Raji (cell line): ENCODE results near the gene PITHD1.

Experiments used
- POLR2A ChIP-seq: IDR thresholded peaks from 2 replicates; pipeline ENCODE4 v1.6.1; 2011; ENCODE audit warnings: low read depth, low read length, control low read depth; ENCODE audit not compliant: insufficient read depth

PITHD1 gene

DNA sequence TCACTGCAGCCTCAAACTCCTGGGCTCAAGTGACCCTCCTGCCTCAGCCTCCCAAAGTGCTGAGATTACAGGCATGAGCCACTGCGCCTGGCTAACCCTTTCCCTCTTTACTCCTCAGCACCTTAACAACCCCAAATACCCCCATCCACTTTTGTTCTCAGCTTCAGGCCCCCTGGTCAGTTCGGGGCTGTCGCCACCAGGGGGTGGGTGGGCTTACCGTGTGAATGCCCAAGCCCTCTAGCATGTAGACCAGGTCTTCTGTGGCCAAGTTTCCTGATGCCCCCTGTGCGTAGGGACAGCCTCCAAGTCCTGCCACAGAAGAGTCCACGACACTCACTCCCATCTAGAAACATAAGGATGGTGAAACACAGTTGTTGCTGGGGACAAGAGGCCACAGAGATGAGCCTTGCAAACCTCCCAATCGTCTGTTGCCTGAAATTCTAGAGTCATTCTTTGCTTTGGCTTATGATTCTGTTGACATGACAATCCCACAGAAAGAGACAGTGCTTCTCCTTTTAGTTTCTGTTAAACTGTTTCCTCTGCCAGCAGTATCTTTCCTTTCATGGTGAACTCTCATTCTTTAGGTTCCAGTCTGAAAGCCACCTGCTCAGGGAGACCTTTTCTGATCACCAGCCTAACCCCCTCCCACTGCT is 26.1 kb downstream of the PITHD1 start:
- no peak for TF ChIP-seq POLR2A

- no peak for TF ChIP-seq POLR2A
Observed at GRCh38 chr1:23805025-23805424, 26.8 kb downstream of the PITHD1 start.

- TF ChIP-seq POLR2A, result no peak
Observed at GRCh38 chr1:23806280-23806679, 28.1 kb downstream of the PITHD1 start.

DNA sequence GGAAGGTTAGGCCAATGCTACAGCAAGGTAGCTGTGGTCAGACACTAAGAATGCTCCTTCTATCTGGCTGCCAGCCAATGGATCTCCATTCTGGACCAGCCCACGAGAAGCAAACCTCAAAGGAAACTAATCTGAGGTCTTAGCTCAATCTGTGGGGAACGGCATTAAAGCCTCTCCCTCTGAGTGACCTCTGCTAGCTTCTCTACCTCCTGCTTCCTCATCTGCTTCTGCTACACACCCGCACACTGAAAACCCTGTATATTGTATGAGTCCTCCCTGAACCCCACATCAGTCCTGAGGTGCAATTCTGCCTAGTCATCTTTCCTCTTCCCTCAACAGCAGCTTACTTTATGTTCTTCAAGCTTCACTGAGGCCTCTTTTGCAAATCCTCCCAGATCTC is 29.2 kb downstream of the PITHD1 start:
- TF ChIP-seq POLR2A, result no peak

- TF ChIP-seq POLR2A, result peak; percentile 33; the same call in 1 of the 2 replicates
Observed at GRCh38 chr1:23809751-23810171, 31.5 kb downstream of the PITHD1 start.

DNA sequence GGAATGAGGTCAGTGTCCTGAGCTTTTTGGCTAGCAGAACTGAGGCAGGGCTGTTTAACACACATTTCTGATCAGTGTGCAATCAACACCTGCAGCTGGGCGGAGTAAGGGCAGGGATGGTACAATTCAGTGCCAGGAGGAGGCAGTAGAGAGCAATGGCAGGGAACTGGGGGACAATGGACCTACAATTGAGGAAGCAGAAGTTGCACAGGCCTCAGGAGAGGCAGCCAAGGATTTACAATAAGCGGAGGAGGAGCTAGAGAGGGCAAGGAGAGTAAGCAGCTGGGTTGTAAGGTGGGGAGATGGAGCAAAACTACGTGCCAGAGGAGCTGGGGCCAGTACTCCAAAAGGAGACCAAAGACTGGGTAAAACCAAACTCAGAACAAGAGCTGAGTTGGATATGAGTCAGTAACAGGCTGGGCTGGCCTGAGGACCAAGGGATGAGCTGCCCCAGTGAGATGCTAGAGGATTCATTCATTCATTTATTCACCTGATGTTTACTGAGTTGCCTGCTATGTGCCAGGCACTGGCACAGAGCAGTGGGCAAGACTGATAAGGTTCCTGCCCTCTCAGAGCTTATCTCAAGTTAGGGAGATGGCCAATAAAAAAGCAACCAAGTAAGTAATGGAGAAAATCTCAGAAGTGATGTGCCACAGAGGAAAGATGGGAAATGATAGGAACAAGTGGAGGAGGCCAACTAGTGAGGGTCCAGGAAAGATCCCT is 32.8 kb downstream of the PITHD1 start:
- 0 out of 2 replicates have a peak, but pooled peaks have one; percentile 27 for TF ChIP-seq POLR2A

DNA sequence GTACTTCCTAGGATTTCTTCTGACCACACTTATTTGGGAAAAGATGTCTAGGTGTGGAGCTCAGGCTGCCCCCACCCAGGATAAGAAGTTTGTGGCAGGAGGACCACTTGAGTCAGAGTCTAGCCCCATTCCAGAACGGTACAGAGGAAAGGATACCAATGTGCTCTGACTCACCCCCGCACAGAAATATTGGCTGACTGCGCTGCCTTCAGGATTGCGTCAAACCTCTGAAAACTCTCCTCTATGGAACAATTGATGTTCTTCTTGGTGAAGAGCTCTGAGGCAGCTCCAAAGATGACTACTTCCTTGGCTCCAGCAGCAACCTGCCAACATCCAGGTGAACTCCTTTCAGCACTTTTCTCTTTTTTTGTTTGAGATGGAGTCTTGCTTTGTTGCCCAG is 35.8 kb downstream of the PITHD1 start:
- TF ChIP-seq POLR2A, result no peak

DNA sequence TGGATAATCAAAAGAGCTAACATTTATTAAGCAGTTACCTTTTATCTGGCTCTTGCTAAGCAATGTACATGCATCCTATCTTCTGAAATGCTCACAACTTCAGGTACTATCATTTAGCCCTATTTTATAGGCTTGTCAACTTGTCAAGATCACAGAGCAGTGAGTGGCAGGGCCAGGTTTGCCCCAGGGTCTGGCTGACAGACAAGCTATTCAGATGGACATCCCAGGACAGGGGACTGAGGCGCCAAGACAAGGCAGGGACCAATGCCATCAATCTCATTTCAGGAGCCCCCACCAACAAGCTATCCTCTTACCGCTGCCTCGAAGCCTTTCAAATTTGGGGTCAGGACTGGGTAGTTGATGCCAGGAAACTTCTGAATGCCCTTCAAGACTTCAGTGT is 38.1 kb downstream of the PITHD1 start:
- no peak for TF ChIP-seq POLR2A

DNA sequence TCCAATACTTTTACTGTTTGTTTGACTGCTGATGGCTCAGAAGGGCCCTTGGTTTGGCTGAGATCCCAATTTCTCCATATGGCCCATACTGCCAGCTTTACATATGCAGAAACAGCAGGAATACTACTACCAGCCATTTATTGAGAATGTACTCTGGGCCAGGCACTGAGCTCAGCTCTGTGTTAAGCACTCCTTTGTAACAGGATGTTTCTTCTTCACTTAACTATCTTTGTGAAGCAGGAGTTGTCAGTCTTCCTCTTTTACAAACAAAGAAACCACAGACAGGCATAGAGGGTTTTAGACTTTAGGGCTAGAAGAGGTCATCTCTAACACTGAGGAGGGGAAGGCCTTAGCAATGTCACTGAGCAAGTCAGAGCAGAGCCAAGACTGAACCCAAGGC is 38.7 kb downstream of the PITHD1 start:
- no peak for TF ChIP-seq POLR2A

DNA sequence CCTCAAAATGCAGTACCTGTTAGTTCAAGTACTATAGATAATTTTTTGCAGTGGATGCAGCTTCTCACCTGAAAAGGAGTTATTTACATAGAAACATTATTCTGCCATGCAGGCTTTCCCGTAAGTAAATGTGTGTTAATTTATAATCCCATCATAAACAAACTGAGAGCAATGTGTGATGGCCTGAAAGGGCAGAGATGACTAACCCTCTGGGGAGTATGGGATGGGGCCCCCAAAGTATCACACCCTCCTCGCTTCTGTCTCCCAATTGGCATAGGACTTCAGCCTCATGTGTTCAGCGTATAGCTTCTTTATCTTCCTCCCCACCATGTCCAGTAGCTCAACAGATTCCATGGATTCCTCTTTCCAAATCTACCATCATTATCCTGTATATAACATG is 39.4 kb downstream of the PITHD1 start:
- no peak for TF ChIP-seq POLR2A

- peak; percentile 29; the same call in 1 of the 2 replicates for TF ChIP-seq POLR2A
Observed at GRCh38 chr1:23823767-23824166, 45.5 kb downstream of the PITHD1 start.

- no peak for TF ChIP-seq POLR2A
Observed at GRCh38 chr1:23824711-23825075, 46.5 kb downstream of the PITHD1 start.

DNA sequence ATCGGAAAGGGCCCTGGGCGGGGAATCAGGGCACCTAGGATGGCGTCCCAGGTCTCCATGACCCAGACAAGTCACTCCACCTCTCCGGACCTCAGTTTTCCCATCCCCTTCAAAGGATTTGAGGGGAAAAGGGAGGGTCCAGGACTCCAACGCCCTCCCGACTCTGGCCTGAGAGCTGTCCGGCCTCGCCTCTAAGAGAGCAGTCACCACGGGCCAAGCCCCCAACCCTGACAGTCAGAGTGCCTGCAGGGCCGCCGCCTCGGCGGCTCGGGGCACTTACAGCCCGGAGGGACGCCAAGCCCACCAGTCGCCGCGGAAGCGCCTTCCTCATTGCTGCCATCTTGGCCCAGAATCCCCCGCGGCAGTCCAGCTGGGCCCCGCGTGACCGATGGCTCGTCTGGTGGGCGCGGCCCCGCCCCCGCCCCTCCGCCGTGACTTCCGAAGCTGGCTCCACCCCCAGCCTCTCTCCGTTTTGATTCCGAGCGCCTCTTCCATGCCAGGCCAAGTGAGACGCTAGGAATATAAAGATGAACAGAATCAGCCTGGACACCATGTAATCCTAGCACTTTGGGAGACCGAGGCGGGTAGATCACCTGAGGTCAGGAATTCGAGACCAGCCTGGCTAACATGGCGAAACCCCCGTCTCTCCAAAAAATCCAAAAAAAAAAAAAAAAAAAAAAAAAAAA is 47.0 kb downstream of the PITHD1 start, which contains the start of gene HMGCL:
HMGCL (minus strand) TSS at position 354 of the 686 bp plus-strand sequence; CDS start at position 340, 14 bp downstream.
- TF ChIP-seq POLR2A, result peak; percentile 97

DNA sequence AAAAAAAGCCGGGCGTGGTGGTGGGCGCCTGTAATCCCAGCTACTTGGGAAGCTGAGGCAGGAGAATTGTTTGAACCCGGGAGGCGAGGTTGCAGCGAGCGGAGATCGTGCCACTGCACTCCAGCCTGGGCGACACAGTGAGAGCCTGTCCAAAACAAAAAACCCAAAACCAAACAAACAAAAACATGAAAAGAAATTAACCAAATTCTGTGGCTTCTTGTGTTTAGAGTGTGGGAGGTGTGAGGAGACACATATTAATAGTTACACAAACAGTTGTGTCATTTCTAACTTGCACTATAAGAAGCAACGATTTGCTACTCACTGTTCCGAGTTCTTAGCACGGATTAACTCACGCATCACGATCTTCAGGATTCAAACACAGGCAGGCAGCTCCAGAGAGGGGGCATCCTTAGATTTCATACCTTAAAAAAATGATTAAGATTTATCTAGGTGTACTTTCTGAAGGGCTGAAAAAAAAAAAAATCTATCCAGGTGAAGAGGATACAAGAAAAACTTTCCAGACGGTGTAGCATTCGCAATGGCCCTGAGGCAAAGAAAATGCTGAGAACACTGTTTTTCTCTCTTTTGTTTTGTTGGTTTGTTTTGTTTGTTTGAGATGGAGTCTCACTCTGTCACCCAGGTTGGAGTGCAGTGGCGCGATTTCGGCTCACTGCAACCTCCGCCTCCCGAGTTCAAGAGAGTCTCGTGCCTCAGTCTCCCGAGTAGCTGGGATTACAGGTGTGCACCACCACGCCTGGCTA is 47.7 kb downstream of the PITHD1 start:
- no peak for TF ChIP-seq POLR2A

DNA sequence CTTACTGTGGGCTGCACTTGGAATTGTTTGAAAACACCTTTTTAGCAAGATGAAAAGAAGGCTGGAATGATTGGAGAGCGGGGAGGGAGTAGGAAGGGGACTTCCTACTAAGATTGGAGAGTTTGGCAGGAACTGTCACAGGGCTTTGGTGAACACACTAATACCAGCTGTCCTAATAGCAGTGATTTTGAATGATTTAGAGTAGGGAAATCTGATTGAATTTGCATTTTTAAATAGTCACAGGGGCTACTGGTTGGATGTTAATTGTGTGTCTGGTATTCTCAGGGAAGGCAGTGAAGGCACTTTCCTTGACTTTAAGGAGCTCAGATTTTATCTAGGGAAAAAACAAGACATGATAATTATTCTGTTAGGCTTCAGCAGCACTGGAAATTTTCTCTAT is 49.5 kb downstream of the PITHD1 start:
- no peak for TF ChIP-seq POLR2A

DNA sequence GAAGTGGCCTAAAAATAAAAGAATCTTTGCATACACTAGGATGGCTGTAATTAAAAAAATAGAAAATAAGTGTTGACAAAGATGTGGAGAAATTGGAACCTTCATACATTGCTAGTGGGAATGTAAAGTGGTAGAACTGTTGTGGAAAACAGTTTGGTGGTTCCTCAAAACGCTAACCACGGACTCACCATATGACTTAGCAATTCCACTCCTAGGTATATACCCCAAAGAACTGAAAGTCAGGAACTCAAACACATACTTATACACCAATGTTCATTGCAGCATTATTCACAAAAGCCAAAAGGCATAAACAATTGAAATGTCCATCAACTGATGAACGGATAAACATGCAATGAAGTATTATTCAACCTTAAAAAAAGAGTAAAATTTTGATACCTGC is 57.8 kb downstream of the PITHD1 start:
- TF ChIP-seq POLR2A, result no peak
